ENCODE data around the gene TDRD7.
A peak's percentile ranks its signal among the peaks of the same experiment; 100 is the strongest.

The TDRD7 gene

GRCh38 chr9:97386733-97387503 is 25.0 kb upstream of the TDRD7 start:
- peak; percentile 41 for DNase-seq (ENCODE audit: low read depth)

DNA sequence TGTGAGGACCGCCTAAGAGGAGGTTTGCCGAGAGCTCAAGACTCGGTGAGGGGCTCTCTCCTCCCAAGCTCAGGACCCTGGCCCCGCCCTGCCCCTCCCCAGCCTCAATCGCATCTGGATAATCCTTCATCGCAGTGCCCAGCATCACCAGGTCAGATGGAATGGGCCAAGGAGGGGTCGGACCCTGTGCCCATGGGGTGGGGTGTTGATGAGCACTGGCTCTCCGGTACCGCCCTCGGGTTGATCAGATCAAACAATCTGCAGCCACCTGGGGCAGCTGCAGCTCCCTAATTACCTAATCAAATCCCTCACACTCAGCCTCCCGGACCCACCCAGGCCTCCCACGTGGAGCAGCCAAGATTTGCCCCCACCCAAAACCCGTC is 24.4 kb upstream of the TDRD7 start:
- no peak for DNase-seq (ENCODE audit: low read depth)

DNA sequence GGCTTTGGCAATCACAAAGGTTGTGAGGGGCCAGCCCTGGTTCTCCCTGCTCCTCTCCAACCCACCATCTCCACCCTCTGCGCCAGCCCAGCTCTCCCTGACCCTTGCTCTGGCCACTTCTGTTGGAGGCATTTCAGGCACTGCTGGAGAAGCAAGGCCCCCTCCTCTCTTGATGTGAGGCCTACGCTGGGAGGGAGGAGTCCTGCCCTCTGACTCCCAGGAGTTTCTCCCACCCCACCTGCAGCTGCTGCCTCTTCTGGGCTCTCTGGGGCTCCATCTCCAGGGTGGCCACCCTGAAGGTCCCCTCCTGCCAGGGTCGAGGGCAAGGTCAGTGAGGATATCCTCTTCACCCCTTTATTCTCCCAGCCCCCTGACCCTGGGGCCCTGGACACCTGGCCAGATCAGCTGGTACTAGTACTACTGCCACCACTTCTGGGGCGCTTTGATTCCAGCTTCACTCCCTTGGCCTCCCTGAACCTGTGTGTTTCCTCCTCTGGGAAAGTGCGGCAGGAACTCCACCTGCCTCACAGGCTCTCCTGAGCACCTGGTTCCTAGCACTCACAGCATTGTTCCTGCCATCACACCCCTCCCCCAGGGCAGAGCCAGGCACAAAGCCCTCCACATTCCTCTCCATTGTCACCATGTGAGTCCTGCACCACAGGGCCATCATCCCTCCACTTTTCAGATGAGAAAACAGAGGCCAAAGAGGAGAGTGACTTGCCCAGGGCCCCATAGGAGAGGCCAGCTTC is 23.8 kb upstream of the TDRD7 start:
- no peak for DNase-seq (ENCODE audit: low read depth)

DNA sequence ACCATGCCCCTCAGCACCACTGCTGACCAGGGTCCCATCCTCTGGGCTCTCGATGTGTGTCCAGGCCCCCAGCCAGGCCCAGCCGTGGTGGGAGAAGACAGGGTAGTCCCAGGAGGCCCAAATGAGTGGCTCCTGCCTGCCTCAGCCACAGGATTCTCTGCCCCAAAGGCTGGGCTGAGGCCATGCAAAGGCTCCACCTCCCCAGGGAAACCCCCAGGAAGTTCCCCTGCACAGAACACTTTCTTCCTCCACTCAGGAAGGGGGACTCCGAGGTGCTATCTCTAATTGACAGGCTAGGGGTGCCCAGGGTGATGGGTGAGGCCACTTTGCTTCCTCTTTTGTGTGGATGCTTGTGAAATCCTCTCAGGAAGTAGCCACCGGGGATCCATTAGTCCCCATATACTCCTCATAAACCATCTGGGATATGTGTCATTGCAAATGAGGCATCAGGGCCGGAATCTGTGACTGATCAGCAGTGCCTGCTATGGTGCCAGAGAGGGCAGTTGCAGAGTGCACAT is 23.1 kb upstream of the TDRD7 start:
- DNase-seq (ENCODE audit: low read depth) = no peak

DNA sequence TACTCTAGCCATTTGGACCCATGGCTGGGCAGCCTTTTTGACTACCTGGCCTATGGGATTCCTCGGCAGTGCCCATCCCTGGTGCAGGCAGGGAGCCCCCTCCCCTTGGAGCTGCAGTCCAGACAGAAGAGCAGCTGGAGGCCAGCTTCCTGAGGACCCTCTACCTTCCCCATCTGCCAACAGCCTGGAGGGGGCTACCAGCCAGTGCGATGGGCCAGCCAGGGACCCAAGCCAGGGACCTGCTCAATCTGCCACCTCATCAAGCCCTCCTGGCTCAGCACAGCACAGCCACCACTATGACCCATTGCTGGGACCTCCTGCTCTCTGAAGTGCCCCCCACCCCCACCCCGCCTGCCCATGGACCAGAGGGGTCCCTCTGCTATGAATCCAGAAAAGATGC is 22.6 kb upstream of the TDRD7 start:
- no peak for DNase-seq (ENCODE audit: low read depth)

- DNase-seq (ENCODE audit: low read depth) = no peak
These were observed 21.0 kb upstream of the TDRD7 start for GRCh38 chr9:97390791-97391406.

- no peak for DNase-seq (ENCODE audit: low read depth)
These were observed 17.0 kb upstream of the TDRD7 start for GRCh38 chr9:97394881-97395280.

DNA sequence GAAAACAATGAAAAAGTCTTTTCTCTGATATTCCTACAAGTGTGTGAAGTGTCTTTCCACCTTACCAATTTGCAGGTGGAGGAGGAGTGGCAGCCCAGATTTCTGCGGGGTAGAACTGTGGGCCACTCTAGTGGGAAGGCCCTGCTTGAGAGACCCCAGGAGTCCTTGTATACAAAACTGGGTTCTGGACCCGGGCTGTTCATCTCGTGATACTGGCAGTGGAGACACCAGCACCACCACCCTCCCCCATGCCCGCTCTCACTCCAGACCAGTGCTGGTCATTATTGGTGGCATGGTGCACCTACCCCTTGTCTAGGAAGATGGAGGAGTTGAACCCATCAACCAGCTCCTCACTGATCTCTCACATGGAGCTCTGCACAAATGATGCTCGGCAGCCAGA is 16.2 kb upstream of the TDRD7 start:
- DNase-seq (ENCODE audit: low read depth) = no peak

- no peak for DNase-seq (ENCODE audit: low read depth)
These were observed 15.6 kb upstream of the TDRD7 start for GRCh38 chr9:97396256-97396655.

DNA sequence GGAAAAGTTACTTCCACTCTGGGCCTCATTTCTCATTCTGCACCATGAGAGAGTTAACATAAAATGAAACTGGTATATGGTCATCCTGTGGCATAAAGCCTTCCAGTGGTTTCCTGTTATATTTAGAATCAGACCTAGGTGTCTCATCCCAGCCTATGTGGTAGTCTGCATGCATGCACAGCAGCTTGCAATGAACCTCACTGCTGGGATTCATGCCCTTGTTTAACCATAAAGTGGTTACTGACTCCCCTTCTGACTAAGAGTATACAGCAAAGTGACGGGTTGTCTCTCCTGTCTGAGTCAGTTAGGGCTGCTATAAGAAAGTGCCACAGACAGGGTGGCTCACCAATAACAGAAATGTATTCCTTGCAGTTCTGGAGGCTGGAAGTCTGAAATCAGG is 14.7 kb upstream of the TDRD7 start:
- peak; percentile 18 for DNase-seq (ENCODE audit: low read depth)

DNA sequence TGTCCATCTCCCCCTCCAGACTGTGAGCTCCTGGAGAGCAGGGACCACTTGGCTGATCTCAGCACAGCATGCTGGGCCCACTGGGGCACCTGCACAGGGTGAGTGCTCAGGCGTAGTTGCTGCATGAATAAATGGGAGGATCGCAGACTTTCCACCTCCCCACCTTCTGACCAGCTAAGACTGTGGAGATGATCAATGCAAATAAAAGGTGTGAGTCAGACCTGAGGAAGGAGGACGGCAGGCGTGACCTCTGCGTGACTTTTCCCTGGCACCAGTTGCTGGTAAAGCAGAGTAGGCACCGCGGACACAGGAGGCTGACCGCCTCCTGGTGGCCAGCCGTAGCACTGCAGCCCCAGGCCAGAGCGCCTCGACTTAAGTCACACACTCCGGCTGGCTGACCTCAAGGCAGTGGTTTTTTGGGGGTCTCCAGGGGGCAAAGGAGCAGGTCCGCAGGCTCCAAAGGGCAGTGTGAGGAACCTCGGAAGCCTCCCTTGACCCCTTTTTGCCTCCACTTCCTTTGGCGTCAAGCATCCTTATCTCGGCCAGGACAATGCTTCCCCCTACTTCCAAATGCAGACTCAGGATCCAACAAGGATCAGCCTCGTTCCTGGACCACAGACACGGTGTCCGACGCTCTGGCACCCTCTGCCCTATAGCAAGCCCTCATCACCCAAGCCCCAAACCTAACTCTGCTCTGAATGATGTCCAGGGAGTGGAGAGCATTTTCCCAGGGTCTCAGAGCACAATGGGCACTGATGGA is 12.7 kb upstream of the TDRD7 start:
- peak; percentile 44 for DNase-seq (ENCODE audit: low read depth)

- DNase-seq (ENCODE audit: low read depth) = no peak
These were observed 8.1 kb upstream of the TDRD7 start for GRCh38 chr9:97403746-97404316.

DNA sequence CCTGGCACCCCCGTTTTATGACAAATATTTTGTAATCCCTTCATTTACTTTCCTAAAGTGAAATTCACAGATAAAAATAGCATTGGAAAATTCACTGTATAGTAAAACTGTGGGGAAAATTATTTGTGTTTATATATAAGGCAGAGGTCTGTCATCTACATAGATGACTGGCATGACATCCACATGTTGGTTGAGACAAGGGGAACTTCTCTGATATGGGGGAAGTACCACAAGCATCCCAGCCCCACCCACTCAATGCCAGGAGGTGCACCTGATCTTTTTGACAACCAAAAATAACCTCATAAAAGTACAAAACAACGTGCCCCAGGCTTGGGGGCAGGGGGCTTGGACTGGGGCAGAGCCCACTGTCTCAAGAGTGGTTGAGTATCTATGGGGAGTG is 6.3 kb upstream of the TDRD7 start:
- no peak for DNase-seq (ENCODE audit: low read depth)

DNA sequence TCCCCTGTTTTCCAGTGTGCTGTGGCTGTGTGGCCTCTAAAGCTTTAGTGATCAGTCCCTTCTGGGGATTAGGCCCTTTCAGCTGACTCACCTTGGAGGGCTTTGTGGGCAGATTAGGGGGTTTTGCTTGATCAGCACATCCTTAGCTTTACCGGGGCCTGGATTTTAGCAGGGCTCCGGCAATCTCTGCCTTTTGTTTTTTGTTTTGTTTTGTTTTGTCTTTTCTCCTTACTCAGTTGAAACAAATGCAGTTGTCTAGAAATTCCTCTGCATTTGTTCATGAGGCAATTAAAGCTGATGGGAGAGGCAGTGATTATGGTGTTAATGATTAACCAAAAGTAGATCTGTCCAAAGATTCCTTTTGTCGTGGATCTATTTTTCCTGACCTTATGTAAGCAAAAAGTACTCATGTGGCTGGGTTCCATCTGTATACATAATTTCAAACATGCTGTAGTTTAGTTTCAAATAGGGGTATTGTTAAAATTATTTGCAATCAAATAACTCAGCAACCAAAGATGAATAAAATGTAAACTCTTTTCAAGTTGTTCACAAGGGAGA is 5.2 kb upstream of the TDRD7 start:
- DNase-seq (ENCODE audit: low read depth) = no peak

GRCh38 chr9:97408562-97408961 is 3.3 kb upstream of the TDRD7 start:
- no peak for DNase-seq (ENCODE audit: low read depth)

DNA sequence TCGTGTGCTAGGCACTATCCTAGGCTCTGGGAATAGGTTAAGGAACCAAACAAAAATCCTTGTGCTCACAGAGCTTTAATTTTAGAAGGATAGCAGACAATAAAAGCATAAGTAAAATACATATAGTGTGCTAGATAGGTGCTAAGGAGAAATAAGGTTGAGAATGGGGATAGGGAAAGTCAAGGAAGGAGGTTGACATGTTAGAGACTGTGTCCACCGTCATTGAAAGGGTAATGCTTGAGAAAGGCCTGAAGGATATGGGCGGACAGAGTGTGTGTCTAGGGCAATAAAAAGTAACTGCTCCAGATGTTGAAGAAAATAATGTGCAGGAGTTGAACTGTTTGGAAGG is 482 bp upstream of the TDRD7 start:
- no peak for DNase-seq (ENCODE audit: low read depth)

- no peak for DNase-seq (ENCODE audit: low read depth)
These were observed 910 bp downstream of the TDRD7 start for GRCh38 chr9:97412626-97413385.

DNA sequence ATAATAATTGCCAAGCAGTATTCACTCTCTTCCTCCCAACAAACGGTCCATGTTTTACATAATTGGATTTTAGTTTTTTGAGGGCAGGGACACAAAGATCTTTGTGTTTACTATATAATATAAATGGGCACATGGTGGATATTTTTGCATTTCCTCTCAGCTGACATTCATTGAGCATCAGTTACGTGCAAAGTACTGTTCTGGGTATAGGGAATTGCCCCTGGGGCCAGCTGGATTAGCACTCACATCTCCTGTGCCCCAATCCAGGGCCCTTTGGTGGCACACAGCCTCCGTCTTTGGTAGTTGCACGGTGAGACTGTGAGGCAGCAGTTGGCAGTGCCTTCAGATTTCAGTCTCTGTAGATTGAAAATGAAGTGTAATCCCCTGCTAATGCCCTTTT is 1.6 kb downstream of the TDRD7 start:
- no peak for DNase-seq (ENCODE audit: low read depth)

GRCh38 chr9:97415146-97415545 is 3.2 kb downstream of the TDRD7 start:
- no peak for DNase-seq (ENCODE audit: low read depth)

- DNase-seq (ENCODE audit: low read depth) = no peak
These were observed 7.0 kb downstream of the TDRD7 start for GRCh38 chr9:97418880-97419279.

- peak; percentile 52 for DNase-seq (ENCODE audit: low read depth)
These were observed 7.5 kb downstream of the TDRD7 start for GRCh38 chr9:97419309-97419867.
